ENCODE results near the gene CNTNAP5. TPM values are rescaled to one million over a fixed set of nuclear protein-coding genes. Genes with fewer than 3 reads are reported as not detected.

Gene CNTNAP5
- total RNA-seq, 3 donors from 2014 or later (not counting 1 experiment from before 2014, with no cell fraction given) = not detected

DNA sequence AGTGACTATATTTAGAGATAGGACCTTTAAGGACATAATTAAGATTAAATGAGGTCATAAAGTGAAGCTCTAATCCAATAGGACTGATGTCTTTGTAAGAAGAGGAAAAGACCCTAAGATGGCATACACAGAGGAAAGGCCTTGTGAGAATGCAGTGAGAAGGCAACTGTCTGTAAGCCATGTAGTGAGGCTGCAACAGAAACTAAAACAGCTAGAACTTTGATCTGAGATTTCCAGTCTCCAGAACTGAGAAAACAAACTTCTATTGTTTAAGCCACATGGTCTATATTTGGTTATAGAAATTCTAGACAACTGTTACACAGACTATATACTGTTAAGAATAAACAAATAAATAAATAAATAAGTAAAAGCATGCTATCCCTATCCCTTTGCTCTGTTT, 276.8 kb downstream of the CNTNAP5 start:
- intact Hi-C loops (cut with micrococcal nuclease) = no loop called here
- Mint-ChIP-seq H3K4me1 (no peaks in the 10 kb centered on the region), H3K36me3 (no peaks in the 10 kb centered on the region), H3K4me3 (no peak overlapping the region), H3K9me3 (peaks cover 14 to 17% of the 10 kb centered on the region in 2 donors), H3K27me3 (ENCODE audit: low read depth in 2 of 2) (no peaks in the 10 kb centered on the region), H3K27ac (no peak overlapping the region)
- H3K9me3 ChIP-seq (ENCODE audit: control insufficient read depth, insufficient read depth, low read length) = peaks cover 6% of the 10 kb centered on the region
- H3K4me3 ChIP-seq (ENCODE audit: low read length) = no peak overlapping the region
- TF ChIP-seq, protein P1, sequence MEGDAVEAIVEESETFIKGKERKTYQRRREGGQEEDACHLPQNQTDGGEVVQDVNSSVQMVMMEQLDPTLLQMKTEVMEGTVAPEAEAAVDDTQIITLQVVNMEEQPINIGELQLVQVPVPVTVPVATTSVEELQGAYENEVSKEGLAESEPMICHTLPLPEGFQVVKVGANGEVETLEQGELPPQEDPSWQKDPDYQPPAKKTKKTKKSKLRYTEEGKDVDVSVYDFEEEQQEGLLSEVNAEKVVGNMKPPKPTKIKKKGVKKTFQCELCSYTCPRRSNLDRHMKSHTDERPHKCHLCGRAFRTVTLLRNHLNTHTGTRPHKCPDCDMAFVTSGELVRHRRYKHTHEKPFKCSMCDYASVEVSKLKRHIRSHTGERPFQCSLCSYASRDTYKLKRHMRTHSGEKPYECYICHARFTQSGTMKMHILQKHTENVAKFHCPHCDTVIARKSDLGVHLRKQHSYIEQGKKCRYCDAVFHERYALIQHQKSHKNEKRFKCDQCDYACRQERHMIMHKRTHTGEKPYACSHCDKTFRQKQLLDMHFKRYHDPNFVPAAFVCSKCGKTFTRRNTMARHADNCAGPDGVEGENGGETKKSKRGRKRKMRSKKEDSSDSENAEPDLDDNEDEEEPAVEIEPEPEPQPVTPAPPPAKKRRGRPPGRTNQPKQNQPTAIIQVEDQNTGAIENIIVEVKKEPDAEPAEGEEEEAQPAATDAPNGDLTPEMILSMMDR (IDR thresholded peaks at IDR 0.05) = no peak
- no peak overlapping the region for H3K27ac ChIP-seq (ENCODE audit: low read length)
- DNase-seq (no peak), ATAC-seq (no peak)
- no peaks in the 10 kb centered on the region for H3K4me1 ChIP-seq (ENCODE audit: control insufficient read depth, insufficient read depth, low read length)
- H3K27me3 ChIP-seq (ENCODE audit: control insufficient read depth, insufficient read depth, low read length) = no peaks in the 10 kb centered on the region
- H3K36me3 ChIP-seq (ENCODE audit: control insufficient read depth, insufficient read depth, low read length) = no peaks in the 10 kb centered on the region

DNA sequence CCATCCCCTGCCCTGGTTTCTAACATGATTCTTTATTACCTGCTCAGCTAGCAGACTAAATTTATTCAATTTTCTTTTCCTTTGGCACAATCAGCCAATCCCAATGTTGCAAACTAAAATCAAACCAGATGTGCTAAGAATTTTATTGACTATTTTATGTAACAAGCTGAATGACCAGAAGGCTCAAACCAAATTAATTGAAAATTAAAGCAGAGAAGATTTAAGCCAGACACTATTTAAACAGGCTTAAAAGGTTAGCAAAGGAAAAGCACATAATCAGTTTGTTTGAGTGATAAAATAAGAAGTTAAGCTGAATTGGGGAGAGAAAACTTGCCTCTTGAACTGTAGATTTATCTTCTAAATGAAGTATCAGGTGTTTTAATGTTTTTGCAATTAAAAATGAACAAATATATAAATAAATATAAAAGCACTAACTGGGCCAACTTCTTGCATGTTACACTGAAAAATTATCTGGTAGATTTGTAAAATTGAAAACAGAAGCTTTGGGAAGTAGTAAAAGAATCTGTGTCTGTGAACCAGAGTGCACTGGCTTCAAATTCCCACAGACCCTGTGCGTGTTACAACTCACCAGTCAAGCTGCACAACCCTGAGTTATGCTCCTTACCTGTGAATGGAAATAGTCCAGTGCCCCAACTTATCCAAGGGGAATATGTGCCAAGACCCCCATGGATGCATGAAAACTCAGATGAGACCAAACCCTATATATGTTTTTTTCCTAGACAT, 283.4 kb downstream of the CNTNAP5 start:
- H3K4me3 Mint-ChIP-seq = no peak overlapping the region
- H3K9me3 Mint-ChIP-seq = peaks cover 4 to 5% of the 10 kb centered on the region in 2 donors
- Histone ChIP-seq H3K9me3 (ENCODE audit: control insufficient read depth, insufficient read depth, low read length) (peaks cover 4% of the 10 kb centered on the region), H3K4me1 (ENCODE audit: control insufficient read depth, insufficient read depth, low read length) (no peaks in the 10 kb centered on the region), H3K27ac (ENCODE audit: low read length) (no peak overlapping the region), H3K36me3 (ENCODE audit: control insufficient read depth, insufficient read depth, low read length) (no peaks in the 10 kb centered on the region), H3K4me3 (ENCODE audit: low read length) (no peak overlapping the region), H3K27me3 (ENCODE audit: control insufficient read depth, insufficient read depth, low read length) (no peaks in the 10 kb centered on the region)
- DNase-seq (no peak), ATAC-seq (no peak)
- intact Hi-C loops (cut with micrococcal nuclease) = no loop called here
- 80% methylated on average over 1 of the region's 1 CpG for WGBS (ENCODE audit: insufficient coverage)
- no peaks in the 10 kb centered on the region for H3K27me3 Mint-ChIP-seq (ENCODE audit: low read depth in 2 of 2)
- TF ChIP-seq, protein P1 (IDR thresholded peaks at IDR 0.05) = no peak
- no peak overlapping the region for H3K27ac Mint-ChIP-seq
- no peaks in the 10 kb centered on the region for H3K4me1 Mint-ChIP-seq
- no peaks in the 10 kb centered on the region for H3K36me3 Mint-ChIP-seq

DNA sequence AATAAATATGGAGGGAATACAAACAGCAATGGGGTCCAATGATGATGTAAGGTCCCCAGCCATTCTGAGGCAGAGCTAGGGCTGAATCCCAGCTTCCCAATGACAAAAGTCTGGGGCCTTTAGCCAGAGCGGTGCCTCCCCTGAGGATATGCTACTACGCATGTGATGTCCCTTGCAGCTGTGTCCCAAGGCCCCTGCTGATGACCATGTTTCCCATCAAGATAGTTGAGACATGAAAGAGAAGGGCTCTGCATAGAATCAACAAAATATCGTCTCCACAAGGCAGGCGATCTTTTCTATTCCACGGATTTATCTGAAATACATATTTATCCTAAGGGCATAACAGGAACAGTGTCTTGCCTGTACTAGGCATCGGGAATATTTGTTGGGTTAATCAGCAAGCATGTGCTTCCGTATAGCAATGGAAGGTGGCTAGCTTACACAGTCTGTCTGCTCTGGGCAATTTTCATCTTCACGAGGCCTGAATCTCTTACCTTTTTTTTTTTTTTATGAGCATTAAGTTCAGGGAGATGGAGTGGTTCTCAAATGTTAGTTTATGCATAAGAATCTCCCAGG, 284.6 kb downstream of the CNTNAP5 start:
- Mint-ChIP-seq H3K4me1 (no peaks in the 10 kb centered on the region), H3K27me3 (ENCODE audit: low read depth in 2 of 2) (no peaks in the 10 kb centered on the region)
- intact Hi-C loops (cut with micrococcal nuclease) = no loop called here

More for the DNA sequence above, 284.6 kb downstream of the CNTNAP5 start:
- no peak overlapping the region for H3K27ac Mint-ChIP-seq
- DNase-seq (no peak), ATAC-seq (no peak)
- Histone ChIP-seq H3K27me3 (ENCODE audit: control insufficient read depth, insufficient read depth, low read length) (no peaks in the 10 kb centered on the region), H3K4me1 (ENCODE audit: control insufficient read depth, insufficient read depth, low read length) (no peaks in the 10 kb centered on the region), H3K27ac (ENCODE audit: low read length) (no peak overlapping the region), H3K36me3 (ENCODE audit: control insufficient read depth, insufficient read depth, low read length) (no peaks in the 10 kb centered on the region), H3K9me3 (ENCODE audit: control insufficient read depth, insufficient read depth, low read length) (no peaks in the 10 kb centered on the region), H3K4me3 (ENCODE audit: low read length) (no peak overlapping the region)
- WGBS (ENCODE audit: insufficient coverage) = 95% methylated on average over 8 of the region's 8 CpGs
- H3K36me3 Mint-ChIP-seq = no peaks in the 10 kb centered on the region
- no peak overlapping the region for H3K4me3 Mint-ChIP-seq
- H3K9me3 Mint-ChIP-seq = peaks cover 4 to 5% of the 10 kb centered on the region in 2 donors
- TF ChIP-seq, protein P1 (IDR thresholded peaks at IDR 0.05) = no peak

Data from natural killer cell (primary cell).